ENCODE data around the gene NEMP1.

Gene NEMP1

GRCh38 chr12:57005980-57006808 lies 72.4 kb downstream of the NEMP1 start, which contains the start of gene ZBTB39:
Gene ZBTB39 (minus strand): TSS chr12:57006546. CDS start chr12:57004917, 1,629 bp downstream.
- H3K4me3 ChIP-seq (ENCODE audit: low read depth in 1 of 2, low read length in 2 of 2): peak within 1 kb of the TSS; percentile 66 to 86
- TF ChIP-seq CTCF (IDR thresholded peaks at IDR 0.05; ENCODE audit: borderline replicate concordance, extremely low read depth, low read length, poor library complexity, severe bottlenecking): peak; percentile 66
- TF ChIP-seq EZH2 (IDR thresholded peaks at IDR 0.05; ENCODE audit: borderline replicate concordance, low read depth, low read length, severe bottlenecking): no peak
- peaks cover 35% of the 10 kb centered on the region for H4K20me1 ChIP-seq (ENCODE audit: insufficient read depth, low read length)
- H3K27ac ChIP-seq (ENCODE audit: low read length): peak within 1 kb of the TSS; percentile 27
- ATAC-seq (ENCODE audit: insufficient read depth, low read depth) (peak; percentile 76), DNase-seq (peak; percentile 73)
- no peaks in the 10 kb centered on the region for H3K9me3 ChIP-seq (ENCODE audit: insufficient read depth, low read length, severe bottlenecking)
- peaks cover 50% of the 10 kb centered on the region for H3K79me2 ChIP-seq (ENCODE audit: insufficient read depth, low read length)
- H2AFZ ChIP-seq (ENCODE audit: low read depth, low read length): peak within 1 kb of the TSS; percentile 64
- no peaks in the 10 kb centered on the region for H3K27me3 ChIP-seq (ENCODE audit: insufficient read depth, low read length, poor library complexity)
- peaks cover 37% of the 10 kb centered on the region for H3K36me3 ChIP-seq (ENCODE audit: insufficient read depth, low read length)
- peak within 1 kb of the TSS; percentile 83 for H3K4me2 ChIP-seq (ENCODE audit: insufficient read depth, low read length)
- H3K4me1 ChIP-seq (ENCODE audit: insufficient read depth, low read length): peaks cover 23% of the 10 kb centered on the region
- peak within 1 kb of the TSS; percentile 68 for H3K9ac ChIP-seq (ENCODE audit: low read depth, low read length)

All from DND-41 (cell line).